IPS DF 4.7 (cell line): Measurements from ENCODE around the gene IFIH1.

Source experiments
- DNase-seq: peaks from one replicate; pipeline ENCODE4 v3.0.0-alpha.2; 2013; ENCODE audit warnings: low spot score; ENCODE audit errors: extremely low read depth

IFIH1 gene

DNA sequence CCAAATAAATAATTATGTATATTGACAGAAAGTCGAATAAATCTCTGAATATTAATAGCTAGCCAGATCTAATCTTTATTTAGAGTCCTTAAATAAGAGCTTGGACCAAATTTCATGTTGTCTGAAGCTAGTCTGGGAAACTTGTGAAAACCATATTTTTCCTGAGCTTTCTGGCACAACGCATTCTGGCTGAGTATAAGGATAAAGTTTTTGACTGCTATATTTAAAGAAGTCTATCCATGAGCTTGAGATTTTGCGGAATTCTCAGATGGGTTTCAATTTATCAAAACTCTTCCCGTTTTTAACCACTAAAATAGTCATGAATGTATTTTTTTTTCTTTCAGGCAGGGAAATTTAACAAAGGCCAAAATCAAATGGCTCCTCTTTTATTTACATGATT is 99.1 kb downstream of the IFIH1 start:
- no peak for DNase-seq

DNA sequence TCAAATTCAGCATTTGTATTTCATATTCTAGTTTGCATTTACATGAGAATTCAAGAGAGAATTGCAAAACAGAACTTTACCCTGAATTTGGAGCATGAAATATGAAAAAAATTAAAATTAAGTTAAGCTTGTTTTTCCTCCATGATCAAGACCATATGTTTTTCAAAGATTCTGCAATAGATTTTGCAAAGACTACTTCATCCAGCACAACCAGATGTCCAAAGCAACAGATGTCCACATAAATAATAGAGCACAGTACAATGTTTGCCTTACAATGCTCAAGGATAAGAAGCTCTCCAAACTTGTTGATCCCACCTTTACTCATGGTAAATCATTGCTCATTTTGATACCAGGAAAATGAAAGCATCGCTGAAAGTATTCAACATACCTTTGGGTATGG is 100.9 kb downstream of the IFIH1 start:
- DNase-seq, result no peak
